Measurements from ENCODE around the gene TNIK. TPM values are rescaled to one million over a fixed set of nuclear protein-coding genes. Genes with fewer than 3 reads are reported as not detected.

Gene TNIK
- total RNA-seq, 1 donor from 2014 or later: 39.9 TPM

GRCh38 chr3:171464462-171464861, 4.3 kb upstream of the TNIK start:
- no peak for DNase-seq (ENCODE audit: low spot score)
- Mint-ChIP-seq H3K27ac (no peak overlapping the region), H3K9me3 (no peaks in the 10 kb centered on the region), H3K27me3 (ENCODE audit: low read depth) (no peaks in the 10 kb centered on the region), H3K4me3 (ENCODE audit: low read depth) (no peak overlapping the region), H3K4me1 (ENCODE audit: low read depth) (peaks cover 13% of the 10 kb centered on the region), H3K36me3 (ENCODE audit: low read depth) (peaks cover 8% of the 10 kb centered on the region)
- intact Hi-C loops (cut with micrococcal nuclease): no loop called here

GRCh38 chr3:171462224-171462623, 2.0 kb upstream of the TNIK start:
- Mint-ChIP-seq H3K9me3 (no peaks in the 10 kb centered on the region), H3K4me3 (ENCODE audit: low read depth) (peak overlapping the region; percentile 89), H3K27me3 (ENCODE audit: low read depth) (no peaks in the 10 kb centered on the region), H3K36me3 (ENCODE audit: low read depth) (peaks cover 8% of the 10 kb centered on the region), H3K27ac (peak overlapping the region; percentile 7), H3K4me1 (ENCODE audit: low read depth) (peaks cover 24% of the 10 kb centered on the region)
- intact Hi-C loops (cut with micrococcal nuclease): no loop called here
- no peak for DNase-seq (ENCODE audit: low spot score)

GRCh38 chr3:171461525-171461917, 1.3 kb upstream of the TNIK start:
- Mint-ChIP-seq H3K27me3 (ENCODE audit: low read depth) (no peaks in the 10 kb centered on the region), H3K27ac (peak overlapping the region; percentile 87), H3K9me3 (no peaks in the 10 kb centered on the region), H3K4me1 (ENCODE audit: low read depth) (peaks cover 31% of the 10 kb centered on the region), H3K4me3 (ENCODE audit: low read depth) (peak overlapping the region; percentile 89), H3K36me3 (ENCODE audit: low read depth) (peaks cover 8% of the 10 kb centered on the region)
- DNase-seq (ENCODE audit: low spot score): no peak
- intact Hi-C loops (cut with micrococcal nuclease): loop anchor here (2.0 kb wide), 2 partner anchors 175 to 295 kb away; no protein-coding TSS in a partner anchor

GRCh38 chr3:171460725-171461524, 720 bp upstream of the TNIK start:
- Mint-ChIP-seq H3K4me1 (ENCODE audit: low read depth) (peaks cover 36% of the 10 kb centered on the region), H3K9me3 (no peaks in the 10 kb centered on the region), H3K36me3 (ENCODE audit: low read depth) (peaks cover 8% of the 10 kb centered on the region), H3K4me3 (ENCODE audit: low read depth) (peak overlapping the region; percentile 89), H3K27me3 (ENCODE audit: low read depth) (no peaks in the 10 kb centered on the region), H3K27ac (peak overlapping the region; percentile 87)
- intact Hi-C loops (cut with micrococcal nuclease): loop anchor here (1.0 to 2.0 kb wide), 9 partner anchors 19 to 1056 kb away; no protein-coding TSS in a partner anchor
- DNase-seq (ENCODE audit: low spot score): peak; percentile 48

GRCh38 chr3:171459137-171459941, 866 bp downstream of the TNIK start:
- Mint-ChIP-seq H3K4me3 (ENCODE audit: low read depth) (peak overlapping the region; percentile 89), H3K9me3 (no peaks in the 10 kb centered on the region), H3K36me3 (ENCODE audit: low read depth) (peaks cover 5% of the 10 kb centered on the region), H3K4me1 (ENCODE audit: low read depth) (peaks cover 44% of the 10 kb centered on the region), H3K27ac (peak overlapping the region; percentile 83), H3K27me3 (ENCODE audit: low read depth) (no peaks in the 10 kb centered on the region)
- intact Hi-C loops (cut with micrococcal nuclease): loop anchor here (2.0 to 5.0 kb wide), 4 partner anchors 75 to 353 kb away; partner anchors contain the start of gene PLD1
- DNase-seq (ENCODE audit: low spot score): peak; percentile 41

GRCh38 chr3:171458864-171459136, 1.4 kb downstream of the TNIK start:
- Mint-ChIP-seq H3K9me3 (no peaks in the 10 kb centered on the region), H3K27ac (peak overlapping the region; percentile 83), H3K36me3 (ENCODE audit: low read depth) (peaks cover 5% of the 10 kb centered on the region), H3K4me3 (ENCODE audit: low read depth) (peak overlapping the region; percentile 89), H3K4me1 (ENCODE audit: low read depth) (peaks cover 44% of the 10 kb centered on the region), H3K27me3 (ENCODE audit: low read depth) (no peaks in the 10 kb centered on the region)
- DNase-seq (ENCODE audit: low spot score): no peak
- intact Hi-C loops (cut with micrococcal nuclease): loop anchor here (2.0 to 5.0 kb wide), 4 partner anchors 74 to 354 kb away; partner anchors contain the start of gene PLD1

GRCh38 chr3:171458071-171458863, 1.9 kb downstream of the TNIK start:
- intact Hi-C loops (cut with micrococcal nuclease): loop anchor here (2.0 to 5.0 kb wide), 4 partner anchors 73 to 354 kb away; partner anchors contain the start of gene PLD1
- H3K27me3 Mint-ChIP-seq (ENCODE audit: low read depth): no peaks in the 10 kb centered on the region
- peaks cover 40% of the 10 kb centered on the region for H3K4me1 Mint-ChIP-seq (ENCODE audit: low read depth)
- no peaks in the 10 kb centered on the region for H3K9me3 Mint-ChIP-seq
- H3K27ac Mint-ChIP-seq: peak overlapping the region; percentile 83
- peak; percentile 26 for DNase-seq (ENCODE audit: low spot score)
- peak overlapping the region; percentile 89 for H3K4me3 Mint-ChIP-seq (ENCODE audit: low read depth)
- H3K36me3 Mint-ChIP-seq (ENCODE audit: low read depth): peaks cover 5% of the 10 kb centered on the region

GRCh38 chr3:171457607-171458061, 2.6 kb downstream of the TNIK start:
- H3K4me1 Mint-ChIP-seq (ENCODE audit: low read depth): peaks cover 40% of the 10 kb centered on the region
- peak overlapping the region; percentile 89 for H3K4me3 Mint-ChIP-seq (ENCODE audit: low read depth)
- intact Hi-C loops (cut with micrococcal nuclease): loop anchor here (2.0 to 5.0 kb wide), 5 partner anchors 51 to 355 kb away; partner anchors contain the start of gene PLD1
- H3K36me3 Mint-ChIP-seq (ENCODE audit: low read depth): peaks cover 5% of the 10 kb centered on the region
- no peaks in the 10 kb centered on the region for H3K27me3 Mint-ChIP-seq (ENCODE audit: low read depth)
- H3K27ac Mint-ChIP-seq: peak overlapping the region; percentile 83
- H3K9me3 Mint-ChIP-seq: no peaks in the 10 kb centered on the region
- no peak for DNase-seq (ENCODE audit: low spot score)

GRCh38 chr3:171456765-171457606, 3.2 kb downstream of the TNIK start:
- H3K27ac Mint-ChIP-seq: peak overlapping the region; percentile 83
- H3K9me3 Mint-ChIP-seq: no peaks in the 10 kb centered on the region
- intact Hi-C loops (cut with micrococcal nuclease): loop anchor here (2.0 to 5.0 kb wide), 3 partner anchors 50 to 355 kb away; partner anchors contain the start of gene PLD1
- peaks cover 5% of the 10 kb centered on the region for H3K36me3 Mint-ChIP-seq (ENCODE audit: low read depth)
- peak overlapping the region; percentile 89 for H3K4me3 Mint-ChIP-seq (ENCODE audit: low read depth)
- peaks cover 35% of the 10 kb centered on the region for H3K4me1 Mint-ChIP-seq (ENCODE audit: low read depth)
- no peaks in the 10 kb centered on the region for H3K27me3 Mint-ChIP-seq (ENCODE audit: low read depth)
- no peak for DNase-seq (ENCODE audit: low spot score)

GRCh38 chr3:171455603-171456550, 4.3 kb downstream of the TNIK start:
- Mint-ChIP-seq H3K4me1 (ENCODE audit: low read depth) (peaks cover 36% of the 10 kb centered on the region), H3K36me3 (ENCODE audit: low read depth) (peaks cover 9% of the 10 kb centered on the region), H3K4me3 (ENCODE audit: low read depth) (no peak overlapping the region), H3K27ac (peak overlapping the region; percentile 38), H3K27me3 (ENCODE audit: low read depth) (no peaks in the 10 kb centered on the region), H3K9me3 (no peaks in the 10 kb centered on the region)
- no peak for DNase-seq (ENCODE audit: low spot score)
- intact Hi-C loops (cut with micrococcal nuclease): loop anchor here (2.0 to 5.0 kb wide), 3 partner anchors 49 to 356 kb away; partner anchors contain the start of gene PLD1

GRCh38 chr3:171454041-171454440, 6.2 kb downstream of the TNIK start:
- H3K4me1 Mint-ChIP-seq (ENCODE audit: low read depth): peaks cover 41% of the 10 kb centered on the region
- H3K9me3 Mint-ChIP-seq: no peaks in the 10 kb centered on the region
- H3K36me3 Mint-ChIP-seq (ENCODE audit: low read depth): peaks cover 18% of the 10 kb centered on the region
- no peak overlapping the region for H3K27ac Mint-ChIP-seq
- H3K4me3 Mint-ChIP-seq (ENCODE audit: low read depth): no peak overlapping the region
- intact Hi-C loops (cut with micrococcal nuclease): no loop called here
- H3K27me3 Mint-ChIP-seq (ENCODE audit: low read depth): no peaks in the 10 kb centered on the region
- DNase-seq (ENCODE audit: low spot score): no peak
